Upper lobe of left lung (tissue), 4 donors: ENCODE measurements around the gene NDEL1.

Source experiments
- CTCF ChIP-seq, 6 experiments: fragments of 450-650 bp in 4 of 6; fragments of 200-600 bp in 2 of 6; sonication (generic) in 2 of 6; IDR thresholded peaks; one replicate each; pipeline ENCODE4 v1.5.1; 2016 to 2019; ENCODE audit warnings: antibody characterized with exemption in 6 of 6
- EP300 ChIP-seq, 4 donors: sonication (generic); formaldehyde crosslinking; IDR thresholded peaks; one replicate each; pipeline ENCODE4 v1.5.1; 2017; ENCODE audit warnings: antibody characterized with exemption in 4 of 4, control low read depth in 2 of 4
- POLR2A ChIP-seq, 4 donors: fragments of 450-650 bp; IDR thresholded peaks; one replicate each; pipeline ENCODE4 v1.5.1; 2016 to 2017; ENCODE audit warnings: antibody characterized with exemption in 4 of 4, mild to moderate bottlenecking in 2 of 4
- POLR2AphosphoS5 ChIP-seq, 2 donors: sonication (generic); formaldehyde crosslinking; IDR thresholded peaks; one replicate each; pipeline ENCODE4 v1.5.1; 2017; ENCODE audit warnings: antibody characterized with exemption in 2 of 2

GRCh38 chr17:8474826-8475225 is 39.1 kb downstream of the NDEL1 start:
- no peak for TF ChIP-seq CTCF (IDR thresholded peaks at IDR 0.05)
- no peak for TF ChIP-seq EP300 (IDR thresholded peaks at IDR 0.05)
- TF ChIP-seq POLR2A (IDR thresholded peaks at IDR 0.05): no peak
- TF ChIP-seq POLR2AphosphoS5 (IDR thresholded peaks at IDR 0.05): no peak
